ENCODE results near the gene ELL. TPM values are rescaled to one million over a fixed set of nuclear protein-coding genes. Genes with fewer than 3 reads are reported as not detected.

The ELL gene
- total RNA-seq, 1 experiment from 2014 or later = 17.0 TPM

DNA sequence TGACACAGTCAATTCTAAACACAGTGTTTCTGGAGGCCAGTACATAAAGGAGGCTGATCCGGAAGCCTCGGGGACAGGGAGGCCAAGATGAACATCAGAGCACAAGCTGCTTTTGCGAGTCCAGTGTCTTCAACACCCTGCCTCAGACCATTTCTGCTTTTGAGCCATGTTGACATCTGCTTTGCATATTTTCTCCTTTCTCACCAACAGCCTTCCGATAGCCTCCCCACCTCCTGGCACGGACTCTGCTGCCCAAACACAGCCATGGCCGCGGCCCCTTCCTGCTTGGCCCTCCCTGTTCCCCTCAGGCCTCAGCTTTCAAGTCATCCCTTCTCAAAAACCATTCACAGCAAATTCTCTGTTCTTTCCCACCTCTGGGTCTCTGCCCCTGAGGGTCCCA lies 128.0 kb downstream of the ELL start:
- Histone ChIP-seq H2BK120ac (ENCODE audit: low read depth, low read length, poor library complexity, severe bottlenecking) (no peak overlapping the region), H3K18ac (ENCODE audit: insufficient read length, low read depth, low read length) (no peak overlapping the region), H3K9ac (ENCODE audit: extremely low read depth, insufficient read length, low read length) (no peak overlapping the region), H3K79me1 (ENCODE audit: insufficient read depth, low read depth, low read length, poor library complexity, severe bottlenecking) (no peaks in the 10 kb centered on the region), H3T11ph (ENCODE audit: low read length) (no peak overlapping the region), H3K4me1 (ENCODE audit: insufficient read depth, low read length) (no peaks in the 10 kb centered on the region), H3K4me2 (ENCODE audit: insufficient read depth, insufficient read length, low read length) (no peak overlapping the region), H2BK12ac (ENCODE audit: insufficient read length, low read depth, low read length) (no peak overlapping the region), H3K23ac (ENCODE audit: insufficient read length, low read depth, low read length) (no peak overlapping the region), H2AK5ac (ENCODE audit: insufficient read length, low read length) (no peak overlapping the region), H4K8ac (replicated peaks; ENCODE audit: insufficient read length, low read depth, low read length) (no peak overlapping the region), H3K79me2 (ENCODE audit: insufficient read depth, low read length) (no peaks in the 10 kb centered on the region), H3K27ac (ENCODE audit: insufficient read length, low read depth, low read length) (no peak overlapping the region), H2BK5ac (ENCODE audit: insufficient read length, low read length) (no peak overlapping the region), H3K14ac (ENCODE audit: insufficient read depth, low read length) (no peak overlapping the region), H3K56ac (ENCODE audit: insufficient read length, low read depth, low read length) (no peak overlapping the region), H2BK15ac (ENCODE audit: low read depth, low read length) (no peak overlapping the region), H3K23me2 (ENCODE audit: insufficient read length, low read depth, low read length, poor library complexity, severe bottlenecking) (no peaks in the 10 kb centered on the region), H4K20me1 (ENCODE audit: control insufficient read depth, insufficient read depth, insufficient read length) (no peaks in the 10 kb centered on the region), H4K91ac (ENCODE audit: insufficient read length, low read depth, low read length) (no peak overlapping the region), H2AFZ (ENCODE audit: low read length) (no peak overlapping the region), H4K5ac (ENCODE audit: insufficient read length, low read depth, low read length) (no peak overlapping the region), H3K27me3 (ENCODE audit: insufficient read depth, low read length) (no peaks in the 10 kb centered on the region), H3K4ac (ENCODE audit: low read depth, low read length) (no peak overlapping the region), H3K9me3 (ENCODE audit: control insufficient read depth, low read depth, low read length) (no peaks in the 10 kb centered on the region), H2BK20ac (ENCODE audit: low read depth, low read length, poor library complexity, severe bottlenecking) (no peak overlapping the region)
- no CpG with 5 or more reads among the region's 7 CpGs for WGBS (ENCODE audit: extremely low coverage, insufficient read length, low lambda C conversion rate)
- DNase-seq = no peak
- Mint-ChIP-seq H3K4me3 (no peak overlapping the region), H3K36me3 (ENCODE audit: insufficient read depth in 1 of 3, low read depth in 3 of 3) (peaks cover 0 to 5% (median 5%) of the 10 kb centered on the region in 3 experiments; a peak in 1 of 7 replicates), H3K27ac (no peak overlapping the region; a peak in 1 of 7 replicates), H3K9me3 (no peaks in the 10 kb centered on the region), H3K4me1 (peaks cover 2 to 8% of the 10 kb centered on the region in 2 experiments; a peak in 1 of 4 replicates), H3K27me3 (ENCODE audit: low read depth) (peaks cover 31% of the 10 kb centered on the region)
- TF ChIP-seq, protein P1, sequence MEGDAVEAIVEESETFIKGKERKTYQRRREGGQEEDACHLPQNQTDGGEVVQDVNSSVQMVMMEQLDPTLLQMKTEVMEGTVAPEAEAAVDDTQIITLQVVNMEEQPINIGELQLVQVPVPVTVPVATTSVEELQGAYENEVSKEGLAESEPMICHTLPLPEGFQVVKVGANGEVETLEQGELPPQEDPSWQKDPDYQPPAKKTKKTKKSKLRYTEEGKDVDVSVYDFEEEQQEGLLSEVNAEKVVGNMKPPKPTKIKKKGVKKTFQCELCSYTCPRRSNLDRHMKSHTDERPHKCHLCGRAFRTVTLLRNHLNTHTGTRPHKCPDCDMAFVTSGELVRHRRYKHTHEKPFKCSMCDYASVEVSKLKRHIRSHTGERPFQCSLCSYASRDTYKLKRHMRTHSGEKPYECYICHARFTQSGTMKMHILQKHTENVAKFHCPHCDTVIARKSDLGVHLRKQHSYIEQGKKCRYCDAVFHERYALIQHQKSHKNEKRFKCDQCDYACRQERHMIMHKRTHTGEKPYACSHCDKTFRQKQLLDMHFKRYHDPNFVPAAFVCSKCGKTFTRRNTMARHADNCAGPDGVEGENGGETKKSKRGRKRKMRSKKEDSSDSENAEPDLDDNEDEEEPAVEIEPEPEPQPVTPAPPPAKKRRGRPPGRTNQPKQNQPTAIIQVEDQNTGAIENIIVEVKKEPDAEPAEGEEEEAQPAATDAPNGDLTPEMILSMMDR (conservative IDR thresholded peaks at IDR 0.05) = no peak
